ENCODE results near the gene CELF5. TPM values are rescaled to one million over a fixed set of nuclear protein-coding genes. Genes with fewer than 3 reads are reported as not detected.

The CELF5 gene
- total RNA-seq, 1 experiment from 2014 or later, result 7.7 TPM

- Mint-ChIP-seq H3K4me1 (no peaks in the 10 kb centered on the region), H3K36me3 (no peaks in the 10 kb centered on the region), H3K9me3 (no peaks in the 10 kb centered on the region), H3K27me3 (ENCODE audit: low read depth) (peaks cover 30% of the 10 kb centered on the region), H3K27ac (no peak overlapping the region), H3K4me3 (no peak overlapping the region)
- no peak for DNase-seq (ENCODE audit: low spot score)
- ATAC-seq, result no peak
- ChIA-PET POLR2A (no interaction called here), CTCF (interaction anchor here (1.2 to 6.7 kb wide), 3 partner anchors 24 to 157 kb away, joined by 4 to 32 read pairs (median 23); no protein-coding TSS in a partner anchor)
- TF ChIP-seq NFE2L1 (CRISPR knock-in tag; IDR thresholded peaks at IDR 0.05) (no peak), ZNF121 (CRISPR knock-in tag; IDR thresholded peaks at IDR 0.05) (no peak), RORB (CRISPR knock-in tag; IDR thresholded peaks at IDR 0.05) (no peak), ZNF512 (CRISPR knock-in tag; IDR thresholded peaks at IDR 0.05; ENCODE audit: borderline replicate concordance) (no peak), JAZF1 (CRISPR knock-in tag; IDR thresholded peaks at IDR 0.05) (no peak), ZNF317 (CRISPR knock-in tag; IDR thresholded peaks at IDR 0.05; ENCODE audit: borderline replicate concordance, low read depth) (no peak), TCF7 (CRISPR knock-in tag; IDR thresholded peaks at IDR 0.05; ENCODE audit: low read depth) (no peak), USF1 (CRISPR knock-in tag; IDR thresholded peaks at IDR 0.05) (no peak), OVOL2 (CRISPR knock-in tag; IDR thresholded peaks at IDR 0.05; ENCODE audit: borderline replicate concordance) (no peak), ZNF532 (CRISPR knock-in tag; IDR thresholded peaks at IDR 0.05; ENCODE audit: borderline replicate concordance) (no peak), NFYB (CRISPR knock-in tag; conservative IDR thresholded peaks at IDR 0.05; ENCODE audit: low read depth) (no peak), RELA (CRISPR knock-in tag; IDR thresholded peaks at IDR 0.05; ENCODE audit: borderline replicate concordance) (no peak), ELF4 (CRISPR knock-in tag; IDR thresholded peaks at IDR 0.05; ENCODE audit: low read depth) (no peak), CBFB (CRISPR knock-in tag; IDR thresholded peaks at IDR 0.05; ENCODE audit: low read depth) (no peak)
Observed at GRCh38 chr19:3328743-3329142, 104.3 kb downstream of the CELF5 start.

- DNase-seq (ENCODE audit: low spot score) (no peak), ATAC-seq (no peak)
- ChIA-PET POLR2A (no interaction called here), CTCF (interaction anchor here (0.5 to 6.7 kb wide), 5 partner anchors 25 to 258 kb away, joined by 3 to 32 read pairs (median 7); no protein-coding TSS in a partner anchor)
- Mint-ChIP-seq H3K4me1 (no peaks in the 10 kb centered on the region), H3K9me3 (no peaks in the 10 kb centered on the region), H3K27ac (no peak overlapping the region), H3K27me3 (ENCODE audit: low read depth) (peaks cover 37% of the 10 kb centered on the region), H3K4me3 (no peak overlapping the region), H3K36me3 (no peaks in the 10 kb centered on the region)
- TF ChIP-seq RORB (CRISPR knock-in tag; IDR thresholded peaks at IDR 0.05) (no peak), TEAD4 (CRISPR knock-in tag; IDR thresholded peaks at IDR 0.05) (no peak), NFYB (CRISPR knock-in tag; conservative IDR thresholded peaks at IDR 0.05; ENCODE audit: low read depth) (no peak), ZNF425 (CRISPR knock-in tag; conservative IDR thresholded peaks at IDR 0.05) (no peak), CTCF (IDR thresholded peaks at IDR 0.05) (no peak), ZNF263 (CRISPR knock-in tag; IDR thresholded peaks at IDR 0.05; ENCODE audit: low read depth) (no peak), RELA (CRISPR knock-in tag; IDR thresholded peaks at IDR 0.05; ENCODE audit: borderline replicate concordance) (no peak), ATF6 (CRISPR knock-in tag; IDR thresholded peaks at IDR 0.05) (no peak), ETV6 (CRISPR knock-in tag; IDR thresholded peaks at IDR 0.05) (no peak), PREB (CRISPR knock-in tag; IDR thresholded peaks at IDR 0.05; ENCODE audit: borderline replicate concordance) (no peak), ZNF121 (CRISPR knock-in tag; IDR thresholded peaks at IDR 0.05) (no peak), SOX15 (CRISPR knock-in tag; IDR thresholded peaks at IDR 0.05) (no peak)
Observed at GRCh38 chr19:3330047-3330446, 105.6 kb downstream of the CELF5 start.
